COR-L47 (cell line): ENCODE data around the gene CDHR3.
A peak's percentile ranks its signal among the peaks of the same experiment; 100 is the strongest.

Source experiments
- DNase-seq: peaks from one replicate; lab custom pipeline; 2025; lab: John Stamatoyannopoulos, UW

CDHR3 gene

DNA sequence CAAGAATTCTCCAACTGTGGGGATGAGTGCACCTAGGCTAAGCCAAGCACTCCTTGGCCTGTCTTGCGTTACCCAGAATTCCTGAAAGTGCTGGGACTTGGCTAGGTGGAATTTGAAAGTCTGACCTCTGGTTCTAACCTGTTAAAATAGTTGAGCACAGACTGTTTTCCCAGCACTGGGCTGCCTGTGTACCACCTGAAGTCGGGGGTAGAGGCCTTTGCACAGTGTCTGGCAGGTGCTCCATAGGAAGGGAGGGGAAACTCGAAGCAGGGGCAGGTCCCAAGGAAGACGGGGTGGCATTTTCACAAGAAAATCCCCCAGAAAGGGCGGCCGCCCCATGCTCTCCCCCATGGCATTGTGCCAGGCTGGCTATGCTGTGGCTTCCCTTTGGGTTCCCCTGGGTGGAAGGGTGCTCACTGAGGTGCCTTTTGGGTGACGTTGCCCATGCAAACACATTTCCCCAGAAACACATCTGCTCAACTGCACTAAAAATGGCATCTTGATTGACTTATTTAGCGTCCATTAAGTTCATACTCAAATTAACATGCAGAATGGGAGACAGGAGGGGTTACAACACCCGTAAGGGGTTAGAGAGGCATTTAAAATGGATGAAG lies 86.2 kb downstream of the CDHR3 start:
- no peak for DNase-seq

DNA sequence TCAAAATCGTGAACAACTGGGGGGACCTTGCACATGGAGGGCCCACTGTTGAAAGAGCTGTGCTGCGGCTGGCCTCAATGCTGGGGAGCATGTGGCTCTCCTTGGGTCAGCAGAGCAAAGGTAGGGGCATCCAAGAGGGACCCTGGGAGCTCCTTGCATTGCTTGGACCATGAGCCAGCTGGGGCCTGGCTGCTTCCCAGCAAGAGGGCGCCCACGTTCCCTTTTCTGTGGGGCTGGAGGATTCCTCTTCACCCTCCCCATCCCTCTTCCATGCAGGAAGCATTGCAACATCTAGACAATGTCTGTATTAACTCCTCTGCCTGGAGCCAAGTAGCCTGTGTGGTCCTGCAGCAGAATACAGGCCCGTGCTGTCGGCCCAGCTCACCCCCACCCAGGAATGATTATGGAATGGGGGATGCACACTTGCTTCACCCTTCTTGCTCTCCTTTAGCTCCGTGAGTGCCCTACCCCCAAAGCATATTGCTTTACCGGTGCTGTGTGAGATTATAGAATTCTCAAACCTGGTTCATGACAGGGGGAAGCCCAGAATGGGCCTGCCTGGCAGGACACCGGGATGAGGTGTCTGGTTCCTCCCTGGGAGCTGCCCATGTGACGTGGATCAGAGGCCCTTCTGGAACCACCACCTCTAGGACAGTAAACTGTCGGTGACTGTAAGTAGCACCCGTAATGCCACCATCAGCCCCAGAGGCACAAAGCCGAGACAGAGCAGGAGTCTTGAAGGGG lies 87.1 kb downstream of the CDHR3 start:
- DNase-seq, result no peak

DNA sequence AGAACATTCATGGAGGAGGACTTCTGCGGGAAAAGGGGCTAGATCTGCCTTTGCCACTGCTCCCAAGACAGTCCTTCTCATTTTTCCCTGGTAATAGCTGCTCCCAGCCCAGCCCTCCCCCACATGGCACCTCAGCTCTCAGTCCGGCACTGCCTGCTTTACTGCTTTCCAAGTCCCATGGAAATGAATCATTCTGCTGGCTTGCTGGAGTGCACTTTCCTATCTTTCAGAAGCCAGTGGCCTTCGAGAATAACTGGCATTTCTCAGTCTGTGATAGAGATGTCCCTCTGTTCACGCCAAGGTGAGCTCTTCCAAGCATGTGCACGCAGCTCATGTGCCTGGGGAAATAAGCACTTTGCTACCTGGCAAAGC lies 87.7 kb downstream of the CDHR3 start:
- no peak for DNase-seq

DNA sequence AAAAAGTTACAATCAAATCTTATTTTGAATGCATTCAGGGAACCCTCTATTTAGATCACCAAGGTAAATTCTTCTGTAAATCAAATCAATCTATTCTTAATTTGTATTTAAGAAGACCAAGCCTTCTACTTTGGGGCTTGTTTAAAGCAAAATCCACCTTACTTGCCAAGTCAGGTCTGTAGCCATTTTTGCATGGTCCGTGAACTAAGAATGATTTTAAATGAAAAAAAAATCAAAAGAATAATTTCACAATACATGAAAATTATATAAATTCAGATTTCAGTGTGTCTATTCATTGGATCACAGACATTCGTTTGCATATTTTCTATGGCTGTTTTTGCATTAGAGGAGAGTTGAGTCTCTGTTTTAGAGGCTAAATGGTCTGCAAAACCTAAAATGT lies 89.6 kb downstream of the CDHR3 start:
- no peak for DNase-seq

DNA sequence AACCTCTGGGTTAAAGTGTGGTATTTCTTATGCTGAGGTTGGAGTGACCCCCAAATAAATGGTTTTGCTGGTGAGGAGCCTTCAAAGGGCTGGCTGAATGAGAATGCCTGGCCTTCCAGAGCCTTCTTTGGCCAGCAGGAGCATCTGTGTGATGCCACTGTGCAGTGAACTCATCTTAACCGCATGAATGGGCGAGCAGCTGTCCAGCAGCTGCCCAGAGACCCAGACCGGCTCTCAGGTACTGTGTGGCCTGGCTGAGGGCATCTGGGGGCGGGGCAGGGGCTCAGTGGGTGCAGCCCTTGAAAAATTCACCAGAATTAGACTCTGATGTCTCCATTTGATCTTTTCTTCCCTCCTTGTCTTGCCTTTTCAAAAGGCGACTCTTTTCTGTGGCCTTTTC lies 90.0 kb downstream of the CDHR3 start:
- DNase-seq, result no peak

DNA sequence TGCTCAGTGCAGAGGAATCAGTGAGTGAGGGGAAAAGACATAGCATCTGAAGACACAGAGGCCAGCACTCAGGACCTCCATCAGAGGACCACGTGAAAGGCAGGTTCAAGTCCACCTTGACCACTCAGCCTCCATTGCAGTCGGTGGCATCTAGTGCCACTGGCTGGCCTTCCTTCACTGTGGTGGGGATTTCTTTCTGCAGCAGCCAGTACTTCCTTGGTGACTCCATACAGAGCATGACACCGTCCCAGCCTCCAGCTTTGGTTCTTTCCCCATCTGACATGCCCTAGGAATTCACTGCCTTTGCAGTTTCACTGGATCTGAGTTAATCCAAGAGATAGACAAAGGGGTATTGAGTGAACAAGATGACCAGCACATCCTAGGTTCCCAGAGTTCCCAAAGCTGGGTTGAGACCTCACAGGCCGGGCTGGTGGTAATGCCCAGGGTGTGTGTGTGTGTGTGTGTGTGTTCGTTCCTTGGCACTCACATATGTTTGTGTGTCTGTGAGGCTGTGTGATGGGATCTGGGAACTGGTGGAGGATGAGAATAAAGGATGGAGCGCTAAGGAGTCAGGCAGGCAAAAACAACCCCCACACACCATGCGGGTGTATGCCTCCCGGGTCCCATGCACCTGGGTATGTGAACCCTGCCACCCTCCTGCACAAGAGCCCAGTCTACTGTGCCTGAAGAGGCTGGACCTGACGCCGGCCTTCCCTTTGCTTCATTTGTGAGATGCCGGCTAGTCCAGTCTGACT lies 91.3 kb downstream of the CDHR3 start:
- DNase-seq, result no peak

DNA sequence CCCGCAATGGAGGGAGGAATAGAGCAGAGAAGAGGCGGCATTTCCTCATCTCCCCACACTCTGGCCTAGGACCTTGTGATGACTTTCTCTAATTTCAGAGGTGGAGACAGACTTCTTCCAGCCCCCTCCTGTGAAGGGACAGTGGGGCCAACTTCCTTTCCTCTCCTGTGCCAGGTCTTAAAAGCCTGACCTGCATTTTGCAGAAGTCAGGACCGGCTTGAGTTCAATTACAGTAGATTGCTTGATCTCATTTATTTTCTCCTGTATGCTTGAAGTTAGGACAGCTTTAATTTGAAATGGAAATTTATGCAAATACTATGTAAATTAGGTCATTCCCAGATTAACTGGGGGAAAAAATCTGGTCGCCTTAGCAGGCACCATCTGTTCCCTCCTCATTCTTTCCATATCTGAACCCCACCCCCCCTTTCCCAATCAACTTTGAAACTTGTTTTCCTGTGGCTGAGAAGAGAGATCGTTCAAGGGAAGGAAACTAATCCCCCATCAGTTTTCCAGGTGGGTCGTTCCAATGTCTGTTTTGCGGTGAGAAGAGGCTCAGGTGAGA lies 92.0 kb downstream of the CDHR3 start:
- no peak for DNase-seq

DNA sequence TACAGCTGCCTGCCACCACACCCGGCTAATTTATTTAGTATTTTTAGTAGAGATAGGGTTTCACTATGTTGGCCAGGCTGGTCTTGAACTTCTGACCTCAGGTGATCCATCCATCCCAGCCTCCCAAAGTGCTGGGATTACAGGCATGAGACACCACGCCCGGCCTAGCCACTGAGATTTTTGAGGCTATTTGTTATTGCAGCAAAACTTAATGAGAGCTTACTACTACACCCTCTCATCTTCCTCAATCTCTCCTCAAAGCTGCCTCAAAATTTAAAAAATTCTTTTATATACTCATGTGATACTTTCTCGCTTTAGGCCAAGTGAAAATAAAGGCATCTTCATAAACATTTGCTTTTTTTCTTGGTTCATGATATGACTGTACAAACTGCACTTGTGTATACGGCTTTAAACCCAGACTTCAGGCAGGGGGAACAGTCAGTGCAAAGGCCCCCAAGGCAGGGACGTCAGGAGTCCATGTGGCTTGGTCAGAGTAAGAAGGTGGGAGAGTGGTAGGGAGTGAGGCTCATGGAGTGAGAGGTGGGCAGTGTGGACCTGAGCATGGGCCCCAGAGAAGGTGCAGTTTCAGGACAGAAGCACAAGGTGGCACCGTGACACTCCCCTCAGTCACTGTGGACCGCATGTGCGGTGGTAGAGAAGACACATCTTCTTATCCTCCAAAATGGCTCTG lies 93.6 kb downstream of the CDHR3 start:
- DNase-seq, result peak; percentile 78

DNA sequence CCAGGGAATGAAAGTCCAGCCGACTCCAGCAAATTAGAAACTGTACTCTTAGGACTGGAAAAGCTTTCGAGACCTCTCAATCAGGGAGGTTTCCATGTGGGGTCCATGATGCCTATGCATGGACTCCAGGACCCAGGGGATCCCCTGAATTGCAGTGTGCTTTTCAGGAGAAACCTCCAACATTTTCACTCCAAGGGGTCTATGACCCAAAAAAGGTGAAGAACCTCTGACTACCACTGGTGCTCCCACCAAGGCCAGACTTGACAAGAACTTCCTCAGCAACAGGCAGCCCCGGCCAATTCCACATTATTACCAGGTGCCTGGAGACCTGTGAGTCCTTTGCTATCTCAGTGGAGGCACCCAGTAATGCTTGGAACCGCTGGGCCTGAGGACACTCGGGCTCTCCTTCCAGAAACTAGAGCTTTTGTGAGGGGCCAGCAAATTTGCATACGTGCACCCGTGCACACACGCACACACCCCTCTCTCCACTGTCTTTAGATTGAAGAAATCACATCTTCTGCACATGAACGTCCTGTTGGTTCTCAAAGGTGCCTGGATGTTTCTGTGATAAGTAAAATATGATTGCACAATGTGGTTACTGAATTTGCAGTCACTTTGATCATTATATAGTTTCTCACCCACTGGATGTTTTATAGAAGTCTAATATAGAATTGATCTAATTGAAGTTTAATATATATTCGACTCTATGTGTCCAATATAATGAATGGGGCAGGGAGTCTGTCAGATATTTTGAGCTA lies 94.3 kb downstream of the CDHR3 start:
- no peak for DNase-seq

DNA sequence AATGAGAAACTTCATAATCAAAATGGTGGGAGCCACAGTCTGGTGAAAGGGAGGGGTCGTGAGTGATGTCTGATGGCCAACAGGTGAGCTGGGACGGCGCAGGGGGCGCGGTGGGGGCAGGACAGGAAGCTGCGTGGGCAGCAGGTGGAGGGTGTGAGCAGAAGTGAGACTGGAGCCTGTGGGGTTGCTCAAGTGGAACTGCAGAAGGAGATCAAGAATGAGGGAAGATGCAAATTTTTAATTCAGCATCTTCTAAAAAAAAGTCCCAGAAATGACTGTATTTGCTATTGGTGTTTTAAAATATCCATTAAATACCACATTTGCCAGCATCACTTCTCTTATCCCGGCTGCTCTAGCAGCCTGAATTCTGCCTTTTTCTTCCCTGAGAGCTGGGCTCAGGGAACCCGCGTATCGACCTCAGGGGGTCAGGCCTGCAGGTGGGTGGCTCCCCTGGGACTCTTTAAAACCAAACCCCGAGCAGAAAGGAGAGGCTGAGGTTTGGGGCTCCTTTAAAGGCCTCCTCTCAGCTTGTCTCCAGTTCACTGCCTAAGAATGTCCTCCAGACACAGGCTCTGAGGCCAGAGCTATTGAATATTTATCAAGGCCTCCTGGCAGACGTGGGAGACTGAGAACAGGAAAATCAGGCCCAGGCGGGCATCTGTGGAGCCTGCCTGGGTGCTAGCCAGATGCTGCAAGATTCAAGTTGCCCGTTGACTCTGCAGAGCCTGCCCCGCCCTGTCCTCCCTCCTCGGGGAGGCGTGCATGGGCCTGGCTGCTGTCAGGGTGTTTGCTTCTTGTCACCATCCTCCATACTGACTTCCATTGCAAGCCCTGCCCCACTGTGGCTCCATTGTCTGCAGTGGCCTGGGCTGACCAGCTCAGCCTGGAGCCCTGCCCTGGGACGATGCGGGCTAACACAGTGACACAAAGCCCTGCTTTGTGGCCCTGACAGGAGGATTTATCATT lies 95.2 kb downstream of the CDHR3 start:
- DNase-seq, result peak; percentile 26

DNA sequence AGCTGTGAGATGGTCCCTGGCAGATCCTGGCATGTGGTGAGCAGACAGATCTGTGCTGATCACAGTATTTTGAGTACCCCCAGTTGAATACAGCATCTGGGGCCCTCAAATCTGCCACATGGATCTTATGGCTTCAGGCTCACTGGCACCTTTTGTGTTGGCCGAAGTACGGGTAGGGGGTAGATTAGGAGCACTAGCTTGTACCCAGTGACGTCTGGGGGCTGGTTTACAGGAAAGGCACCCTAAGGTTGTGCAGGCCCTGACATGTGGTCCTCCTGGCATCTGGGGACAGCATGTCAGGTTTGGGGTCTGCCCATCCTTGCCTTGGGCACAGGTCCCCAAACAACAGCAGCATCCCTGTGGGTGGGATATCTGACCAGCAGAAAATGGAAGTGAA lies 95.9 kb downstream of the CDHR3 start:
- no peak for DNase-seq

DNA sequence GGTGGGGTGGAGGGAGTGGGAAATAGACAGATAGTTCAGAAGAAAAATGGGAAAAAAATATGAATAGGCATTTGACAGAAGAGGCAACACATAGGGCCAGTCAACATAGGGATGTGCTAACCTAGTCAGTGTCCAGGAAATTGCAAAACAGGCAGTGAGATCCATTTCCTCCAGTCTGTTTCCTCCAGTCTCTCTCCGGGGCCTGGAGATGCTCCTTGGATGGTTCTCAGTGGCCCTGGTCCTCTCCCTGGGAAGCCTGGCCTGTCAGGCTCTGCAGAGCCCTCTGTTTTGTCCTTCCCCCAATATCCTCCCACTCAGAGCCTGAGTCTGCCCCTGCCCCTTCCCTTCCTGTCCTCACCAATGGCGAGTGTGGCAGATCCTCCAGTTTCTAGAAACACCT lies 96.5 kb downstream of the CDHR3 start:
- DNase-seq, result no peak

DNA sequence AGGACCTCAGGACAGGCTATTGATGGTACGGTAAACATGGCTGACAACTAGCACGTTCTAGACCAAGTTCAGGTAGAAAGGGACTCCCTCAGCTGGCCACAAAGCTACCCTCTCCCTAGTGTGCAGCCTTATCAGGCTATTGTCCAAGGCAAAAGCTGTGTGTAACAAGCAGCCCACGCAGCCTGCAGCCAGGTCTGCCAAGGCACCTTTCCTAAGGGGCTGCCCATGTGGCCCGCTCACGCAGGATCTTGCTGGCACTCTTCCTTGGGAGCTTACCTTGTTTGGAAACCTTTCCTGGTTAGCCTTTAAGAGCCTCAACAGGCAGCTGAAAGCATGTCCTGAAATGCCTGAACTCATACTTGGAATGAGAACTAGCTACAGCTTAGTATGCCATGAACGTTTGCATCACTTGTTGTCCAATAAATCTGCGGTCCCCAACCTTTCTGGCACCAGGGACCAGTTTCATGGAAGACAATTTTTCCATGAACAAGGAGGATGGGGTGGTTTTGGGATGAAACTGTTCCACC lies 97.4 kb downstream of the CDHR3 start:
- no peak for DNase-seq

DNA sequence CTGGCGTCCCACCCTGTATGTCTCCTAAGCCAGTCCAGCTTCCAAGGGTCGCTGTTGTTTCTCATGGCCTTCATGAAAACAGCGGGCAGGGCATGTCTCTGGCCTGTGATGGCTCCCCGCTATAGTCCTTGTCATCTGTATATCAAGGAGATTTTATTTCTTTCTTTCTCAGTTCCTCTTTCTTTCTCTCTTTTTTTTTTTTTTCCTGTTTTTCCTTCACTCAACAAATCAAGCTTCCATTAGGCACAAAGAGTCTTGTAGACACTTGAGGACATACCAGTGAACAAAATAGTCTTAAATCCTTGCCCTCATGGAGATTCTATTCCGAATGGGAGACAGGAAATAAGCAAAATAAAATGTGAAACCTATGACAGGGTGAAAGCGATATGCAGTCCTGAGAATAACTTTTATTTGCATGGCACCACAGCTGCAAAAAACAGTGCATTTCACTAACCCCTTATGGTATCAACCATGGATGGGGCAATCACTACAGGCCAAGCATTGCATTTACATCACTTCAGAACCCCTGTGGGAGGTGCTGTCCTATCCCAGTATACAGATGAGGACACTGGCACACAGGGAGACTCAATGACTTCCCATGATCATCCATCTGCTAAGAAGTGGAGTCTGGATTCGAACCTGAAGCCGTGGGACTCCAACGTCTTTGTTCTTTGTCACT lies 98.4 kb downstream of the CDHR3 start:
- DNase-seq, result no peak

DNA sequence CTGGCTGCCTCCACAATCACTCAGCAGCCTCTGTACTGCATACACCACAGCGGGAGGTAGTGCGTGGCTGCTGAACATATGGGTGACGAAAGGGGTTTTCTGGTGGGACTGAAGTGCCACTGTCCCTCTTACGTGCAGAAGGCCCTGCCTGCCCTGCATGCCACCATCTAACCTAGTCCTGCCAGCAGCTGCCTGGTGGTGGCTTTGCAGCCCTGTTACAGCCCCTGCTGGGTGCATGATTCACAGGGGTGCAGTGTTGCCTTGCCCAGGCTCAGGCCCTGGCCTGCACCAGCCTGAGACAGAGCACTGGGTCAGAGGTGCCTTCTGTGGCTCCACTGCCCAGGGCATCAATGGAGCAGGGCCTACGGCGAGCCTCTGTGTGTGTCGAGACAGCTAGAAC lies 98.9 kb downstream of the CDHR3 start:
- no peak for DNase-seq

DNA sequence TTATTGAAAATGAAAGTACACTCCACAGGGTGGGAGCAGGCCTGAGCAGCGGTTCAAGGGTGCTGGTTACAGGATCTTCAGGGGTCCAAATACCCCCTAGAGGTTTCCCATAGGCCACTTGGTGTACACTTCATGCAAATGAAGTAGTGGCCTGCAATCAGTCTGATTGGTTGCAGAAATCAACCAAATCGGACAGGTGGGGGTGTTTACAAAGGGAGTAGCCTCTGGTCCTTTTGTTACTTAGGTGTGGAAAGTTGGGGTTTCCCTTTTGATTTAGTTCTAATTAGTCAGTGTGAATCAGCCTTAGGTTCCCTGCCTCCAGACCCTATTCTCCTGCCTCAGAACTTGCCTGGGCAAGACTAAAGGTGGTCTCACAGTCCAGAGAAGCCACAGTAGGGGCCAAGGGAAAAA lies 99.5 kb downstream of the CDHR3 start:
- peak; percentile 35 for DNase-seq

DNA sequence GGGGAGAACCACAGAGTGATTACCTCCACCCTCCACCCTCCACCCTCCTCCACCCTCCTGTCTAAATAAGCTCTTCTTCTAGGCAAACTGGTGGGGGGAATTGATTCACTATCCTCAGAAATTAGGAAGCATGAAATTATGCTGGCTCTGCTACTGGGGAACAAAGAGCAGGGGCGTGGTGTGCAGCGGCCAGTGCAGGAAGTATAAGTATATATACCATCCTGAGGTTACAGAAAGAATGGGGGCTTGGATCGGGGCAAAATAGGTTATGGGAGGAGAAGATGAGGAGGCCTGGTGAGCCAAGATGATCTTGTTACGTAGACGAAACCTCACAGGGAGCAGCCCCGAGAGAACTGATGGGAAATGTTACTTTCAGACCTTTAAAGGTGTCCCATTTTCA lies 100.0 kb downstream of the CDHR3 start:
- peak; percentile 6 for DNase-seq

DNA sequence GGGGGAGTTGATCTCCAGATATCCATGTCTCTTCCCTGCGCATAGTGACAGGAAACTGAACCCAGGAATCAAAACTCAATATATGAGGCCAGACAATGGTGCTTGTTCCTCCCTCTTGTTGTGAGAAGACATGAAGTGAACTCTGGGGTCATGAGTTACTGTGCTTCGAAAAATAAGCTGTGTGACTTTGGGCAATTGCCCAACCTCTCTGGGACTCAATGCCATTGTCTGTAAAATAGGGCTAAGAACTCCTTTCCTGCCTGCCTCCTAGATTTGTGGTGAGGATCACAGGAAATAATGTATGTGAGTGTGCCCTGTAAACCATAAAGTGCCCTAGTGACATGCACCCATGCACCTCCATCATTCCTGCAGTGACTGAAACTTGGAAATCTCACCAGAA lies 100.6 kb downstream of the CDHR3 start:
- no peak for DNase-seq

DNA sequence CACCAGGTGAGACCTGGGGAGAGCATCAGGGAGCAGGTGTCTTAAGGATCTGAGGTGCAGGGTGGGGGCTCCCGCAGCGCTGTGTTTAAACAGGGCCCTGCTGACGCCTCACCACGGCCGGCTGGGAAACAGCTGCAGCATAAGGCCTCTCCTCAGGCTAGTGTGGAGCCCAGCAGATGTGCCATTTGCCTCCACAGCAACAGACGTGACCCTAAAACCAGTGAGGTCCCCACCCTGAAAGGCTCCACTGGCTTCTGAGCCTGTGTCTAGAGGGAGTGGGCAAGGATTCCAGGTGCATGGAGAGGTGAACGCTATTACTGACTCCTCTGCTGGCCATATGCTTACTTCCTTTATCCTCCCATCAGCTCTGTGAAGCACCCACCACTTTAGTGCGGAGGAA lies 101.3 kb downstream of the CDHR3 start:
- DNase-seq, result peak; percentile 24
